GM12878 (cell line): ENCODE results near the gene ULK1. TPM values are rescaled to one million over a fixed set of nuclear protein-coding genes. Genes with fewer than 3 reads are reported as not detected.

ENCODE experiments used
- BCL3 ChIP-seq: IDR thresholded peaks from 2 replicates; pipeline ENCODE4 v1.6.1; 2011; ENCODE audit warnings: borderline replicate concordance, low read depth, mild to moderate bottlenecking, moderate library complexity, low read length; ENCODE audit not compliant: insufficient read depth, poor library complexity, severe bottlenecking
- E4F1 ChIP-seq: fragments of 450-650 bp; IDR thresholded peaks from 2 replicates; pipeline ENCODE4 v1.6.1; 2018; ENCODE audit warnings: borderline replicate concordance, mild to moderate bottlenecking; ENCODE audit not compliant: partially characterized antibody
- EED ChIP-seq: sonication (generic); IDR thresholded peaks from 2 replicates; pipeline ENCODE4 v1.6.1; 2016; ENCODE audit warnings: antibody characterized with exemption, low read depth
- FOS ChIP-seq: IDR thresholded peaks from 3 replicates; pipeline ENCODE4 v1.6.1; 2011; ENCODE audit warnings: borderline replicate concordance; ENCODE audit not compliant: insufficient read length; ENCODE audit errors: extremely low read depth
- MEF2A ChIP-seq: IDR thresholded peaks from 2 replicates; pipeline ENCODE4 v1.6.1; 2011; ENCODE audit warnings: low read depth, mild to moderate bottlenecking, low read length, moderate library complexity; ENCODE audit not compliant: insufficient read depth
- MEF2B ChIP-seq: fragments of 450-650 bp; IDR thresholded peaks from 2 replicates; pipeline ENCODE4 v1.6.1; 2018; ENCODE audit warnings: mild to moderate bottlenecking, moderate library complexity; ENCODE audit not compliant: partially characterized antibody, poor library complexity, severe bottlenecking
- RFX5 ChIP-seq: IDR thresholded peaks from 2 replicates; pipeline ENCODE4 v1.6.1; 2011; ENCODE audit warnings: low read depth, low read length, improper control_type of control experiment
- STAT1 ChIP-seq: fragments of 450-650 bp; conservative IDR thresholded peaks from 2 replicates; pipeline ENCODE4 v1.6.1; 2014; ENCODE audit warnings: antibody characterized with exemption, mild to moderate bottlenecking
- polyA plus RNA-seq, 11 experiments: library from polyadenylated mRNA; depleted of rRNA in 4 of 11; unstranded in 6 of 11; stranded (reverse) in 5 of 11; fragments of >200 nt; fragmentation: Nextera tagmentation in 4 of 11; fragmentation: Illumina TruSeq in 1 of 11; extraction: Ambion mirVana in 4 of 11; extraction: Trizol in 1 of 11; gene quantifications; 1 replicate in 1 of 11; 2 replicates in 10 of 11; pipeline versions ENCODE4 v1.2.1 to v1.2.3, GENCODE V29; 2011 to 2016; ENCODE audit warnings: inconsistent platforms in 2 of 11, missing spikeins in 2 of 11, low read depth in 1 of 11
- total RNA-seq, 4 experiments: library from RNA; depleted of rRNA in 3 of 4; stranded (reverse); fragments of >200 nt in 3 of 4; fragmentation: Illumina TruSeq in 1 of 4; extraction: Trizol in 1 of 4; gene quantifications; 2 replicates each; pipeline versions ENCODE4 v1.2.1 to v1.2.3, GENCODE V29; 2013 to 2021

Gene ULK1
- total and polyA plus RNA-seq, 10 of the 15 experiments (the other 5 are each of a cell fraction or from before 2014, with no cell fraction given): 0.13 to 14.1 (median 1.5) TPM

GRCh38 chr12:131915823-131916222, 21.4 kb downstream of the ULK1 start (continued):
- TF ChIP-seq E4F1: no peak
- TF ChIP-seq BCL3: no peak
- no peak for TF ChIP-seq EED
- no peak for TF ChIP-seq MEF2B
- no peak for TF ChIP-seq STAT1
- no peak for TF ChIP-seq MEF2A
- TF ChIP-seq FOS: no peak
- no peak for TF ChIP-seq RFX5
